OCI-LY3 (cell line): ENCODE measurements around the gene SAC3D1.

ENCODE experiments used
- H2AFZ ChIP-seq: fragments of 200-600, 300-600 bp; shearing (Covaris generic); 2 replicates; pipeline ENCODE4 v1.6.0; 2014; ENCODE audit warnings: antibody characterized with exemption, low read depth, low read length
- H3K27ac ChIP-seq: fragments of 200-600, 300-600 bp; sonication (generic); 2 replicates; pipeline ENCODE4 v1.5.1; 2014; ENCODE audit warnings: mild to moderate bottlenecking, low read length, moderate library complexity, mixed read lengths
- H3K27me3 ChIP-seq: fragments of 200-600, 300-600 bp; sonication (generic); 2 replicates; pipeline ENCODE4 v1.6.1; 2014; ENCODE audit warnings: low read depth, low read length, mixed read lengths
- H3K36me3 ChIP-seq: fragments of 200-600, 300-600 bp; sonication (generic); replicated peaks from 2 replicates; pipeline ENCODE3; 2014; ENCODE audit warnings: low read depth, low read length, mixed read lengths
- H3K4me1 ChIP-seq: fragments of 300-600, 200-600 bp; sonication (generic); 2 replicates; pipeline ENCODE4 v1.6.1; 2014; ENCODE audit warnings: low read length, mixed read lengths
- H3K4me2 ChIP-seq: fragments of 200-600, 300-600 bp; sonication (generic); 2 replicates; pipeline ENCODE4 v1.6.1; 2014; ENCODE audit warnings: low read length, mixed read lengths
- H3K4me3 ChIP-seq: fragments of 300-600, 200-600 bp; sonication (generic); 2 replicates; pipeline ENCODE4 v1.5.1; 2014; ENCODE audit warnings: antibody characterized with exemption, mild to moderate bottlenecking, low read length, moderate library complexity
- H3K79me2 ChIP-seq: fragments of 300-600, 200-600 bp; shearing (Covaris generic); 2 replicates; pipeline ENCODE4 v1.6.1; 2014; ENCODE audit warnings: mild to moderate bottlenecking, low read length, mixed read lengths
- H3K9ac ChIP-seq: fragments of 300-600, 200-600 bp; shearing (Covaris generic); 2 replicates; pipeline ENCODE4 v1.6.0; 2014; ENCODE audit warnings: mild to moderate bottlenecking, low read length, moderate library complexity
- H3K9me3 ChIP-seq: fragments of 200-600, 300-600 bp; shearing (Covaris generic); 2 replicates; pipeline ENCODE4 v1.6.1; 2014; ENCODE audit warnings: low read length, mixed read lengths; ENCODE audit not compliant: insufficient read depth
- H4K20me1 ChIP-seq: fragments of 200-600, 300-600 bp; sonication (generic); 2 replicates; pipeline ENCODE4 v1.6.1; 2016; ENCODE audit warnings: low read length, mixed read lengths; ENCODE audit not compliant: insufficient read depth
- EZH2phosphoT487 ChIP-seq: fragments of 200-600 bp; shearing (Covaris generic); IDR thresholded peaks from 2 replicates; pipeline ENCODE4 v1.6.1; 2018; ENCODE audit warnings: antibody characterized with exemption, mixed run types, low read depth
- TF ChIP-seq, protein P1 (sequence below): fragments of 200-600, 300-600 bp; sonication (generic); IDR thresholded peaks from 2 replicates; pipeline ENCODE4 v1.5.1; 2014; ENCODE audit warnings: antibody characterized with exemption, low read length, low read depth

SAC3D1 gene

DNA sequence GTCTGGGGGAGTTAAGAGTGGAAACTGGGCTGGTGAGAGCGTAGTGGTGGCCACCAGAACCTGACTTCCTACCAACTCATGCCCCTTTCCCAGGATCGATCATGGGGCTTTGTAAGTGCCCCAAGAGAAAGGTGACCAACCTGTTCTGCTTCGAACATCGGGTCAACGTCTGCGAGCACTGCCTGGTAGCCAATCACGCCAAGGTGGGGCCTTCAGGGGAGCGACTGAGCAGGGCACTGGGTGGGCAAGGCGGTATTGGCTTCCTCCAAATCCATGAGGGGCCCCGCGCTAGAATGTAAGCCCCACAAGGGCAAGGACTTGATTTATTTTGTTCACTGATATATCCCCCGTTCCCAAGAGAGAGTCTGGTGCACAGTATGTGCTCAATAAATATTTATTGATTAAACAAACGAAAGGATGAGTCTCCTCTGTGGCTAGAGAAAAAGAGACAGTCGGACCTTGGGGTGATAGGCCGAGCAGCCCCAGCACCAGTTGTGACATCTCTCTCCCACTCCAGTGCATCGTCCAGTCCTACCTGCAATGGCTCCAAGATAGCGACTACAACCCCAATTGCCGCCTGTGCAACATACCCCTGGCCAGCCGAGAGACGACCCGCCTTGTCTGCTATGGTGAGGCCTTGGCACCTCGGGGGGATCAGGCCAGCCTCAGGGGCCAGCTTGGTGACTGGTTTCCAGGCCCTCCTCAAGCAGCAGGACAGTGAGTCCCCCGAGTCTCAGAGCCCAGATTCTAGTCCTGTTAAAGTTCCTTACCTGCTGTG, 43.8 kb downstream of the SAC3D1 start:
- Histone ChIP-seq H3K4me1 (peaks cover 16% of the 10 kb centered on the region), H3K27me3 (no peaks in the 10 kb centered on the region), H3K4me2 (peak overlapping the region; percentile 99), H3K79me2 (peaks cover 54% of the 10 kb centered on the region), H3K4me3 (peak overlapping the region; percentile 97), H4K20me1 (peaks cover 3% of the 10 kb centered on the region; the same call in 1 of the 2 replicates), H3K9ac (peak overlapping the region; percentile 97), H3K27ac (peak overlapping the region; percentile 74), H3K36me3 (peaks cover 52% of the 10 kb centered on the region), H3K9me3 (no peaks in the 10 kb centered on the region), H2AFZ (0 out of 2 replicates have a peak overlapping the region, but pooled peaks have one; percentile 76)
- TF ChIP-seq EZH2phosphoT487: no peak
- TF ChIP-seq, protein P1, sequence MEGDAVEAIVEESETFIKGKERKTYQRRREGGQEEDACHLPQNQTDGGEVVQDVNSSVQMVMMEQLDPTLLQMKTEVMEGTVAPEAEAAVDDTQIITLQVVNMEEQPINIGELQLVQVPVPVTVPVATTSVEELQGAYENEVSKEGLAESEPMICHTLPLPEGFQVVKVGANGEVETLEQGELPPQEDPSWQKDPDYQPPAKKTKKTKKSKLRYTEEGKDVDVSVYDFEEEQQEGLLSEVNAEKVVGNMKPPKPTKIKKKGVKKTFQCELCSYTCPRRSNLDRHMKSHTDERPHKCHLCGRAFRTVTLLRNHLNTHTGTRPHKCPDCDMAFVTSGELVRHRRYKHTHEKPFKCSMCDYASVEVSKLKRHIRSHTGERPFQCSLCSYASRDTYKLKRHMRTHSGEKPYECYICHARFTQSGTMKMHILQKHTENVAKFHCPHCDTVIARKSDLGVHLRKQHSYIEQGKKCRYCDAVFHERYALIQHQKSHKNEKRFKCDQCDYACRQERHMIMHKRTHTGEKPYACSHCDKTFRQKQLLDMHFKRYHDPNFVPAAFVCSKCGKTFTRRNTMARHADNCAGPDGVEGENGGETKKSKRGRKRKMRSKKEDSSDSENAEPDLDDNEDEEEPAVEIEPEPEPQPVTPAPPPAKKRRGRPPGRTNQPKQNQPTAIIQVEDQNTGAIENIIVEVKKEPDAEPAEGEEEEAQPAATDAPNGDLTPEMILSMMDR: no peak

DNA sequence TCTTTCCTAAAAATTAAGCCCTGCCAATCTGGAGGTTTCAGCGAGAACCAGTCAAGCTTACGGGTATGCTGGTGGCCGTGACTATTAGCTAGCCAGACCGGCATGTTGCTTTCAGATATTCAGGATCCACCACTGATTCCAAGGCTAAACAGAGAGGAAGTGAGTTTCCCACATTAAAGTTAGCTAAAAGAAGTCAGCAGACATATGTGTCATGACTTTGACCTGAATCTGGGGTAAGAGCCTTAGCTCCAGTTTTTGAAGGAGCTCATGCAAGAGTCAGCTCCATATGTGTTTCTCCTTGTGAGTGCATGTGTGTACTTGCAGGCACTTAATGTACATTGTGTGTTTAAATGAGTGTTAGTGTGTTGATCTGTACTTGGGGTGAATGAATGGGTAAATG, 44.4 kb downstream of the SAC3D1 start:
- no peak overlapping the region for H3K4me2 ChIP-seq
- no peak for TF ChIP-seq EZH2phosphoT487
- TF ChIP-seq, protein P1: no peak
- H3K4me3 ChIP-seq: no peak overlapping the region

DNA sequence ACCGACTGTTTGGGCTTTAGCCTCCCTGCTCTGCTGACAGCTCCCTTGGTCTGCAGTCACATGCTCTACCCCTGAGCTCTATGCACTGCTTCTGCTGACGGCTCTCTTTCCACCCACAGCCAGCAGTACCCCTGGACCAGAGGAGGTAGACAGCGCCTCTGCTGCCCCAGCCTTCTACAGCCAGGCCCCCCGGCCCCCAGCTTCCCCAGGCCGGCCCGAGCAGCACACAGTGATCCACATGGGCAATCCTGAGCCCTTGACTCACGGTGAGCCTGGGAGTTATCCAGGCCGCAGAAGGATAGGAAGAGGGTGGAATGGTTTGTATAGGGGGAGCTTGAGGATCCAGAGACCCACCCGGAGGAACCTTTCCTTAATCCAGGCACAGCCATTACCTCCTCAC, 45.8 kb downstream of the SAC3D1 start:
- peaks cover 38% of the 10 kb centered on the region for H3K79me2 ChIP-seq
- no peak for TF ChIP-seq EZH2phosphoT487
- TF ChIP-seq, protein P1: no peak

More for the DNA sequence above, 44.4 kb downstream of the SAC3D1 start:
- Histone ChIP-seq H3K27me3 (no peaks in the 10 kb centered on the region), H3K9ac (no peak overlapping the region), H3K9me3 (no peaks in the 10 kb centered on the region), H2AFZ (no peak overlapping the region), H3K79me2 (peaks cover 49% of the 10 kb centered on the region), H3K27ac (no peak overlapping the region), H3K4me1 (peaks cover 16% of the 10 kb centered on the region), H3K36me3 (peaks cover 48% of the 10 kb centered on the region), H4K20me1 (peaks cover 3% of the 10 kb centered on the region; the same call in 1 of the 2 replicates)

DNA sequence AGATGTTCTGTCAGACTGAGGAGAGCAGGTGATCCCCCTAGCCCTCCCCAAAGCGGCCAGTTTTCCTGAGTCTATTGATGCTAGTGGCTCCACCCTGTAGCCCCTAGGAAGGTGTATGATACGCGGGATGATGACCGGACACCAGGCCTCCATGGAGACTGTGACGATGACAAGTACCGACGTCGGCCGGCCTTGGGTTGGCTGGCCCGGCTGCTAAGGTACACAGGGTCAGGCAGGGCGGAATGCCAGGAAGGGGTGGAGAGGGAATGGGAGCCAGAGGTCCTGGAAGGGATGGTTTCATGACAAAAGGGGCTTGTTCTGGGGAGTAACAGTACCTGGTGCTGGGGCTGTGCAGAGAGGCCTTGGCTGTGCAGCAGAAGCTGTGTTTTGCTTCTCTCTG, 46.2 kb downstream of the SAC3D1 start:
- peaks cover 3% of the 10 kb centered on the region; the same call in 1 of the 2 replicates for H4K20me1 ChIP-seq
- TF ChIP-seq, protein P1: no peak
- TF ChIP-seq EZH2phosphoT487: no peak
- peaks cover 33% of the 10 kb centered on the region for H3K36me3 ChIP-seq
- H2AFZ ChIP-seq: no peak overlapping the region
- H3K4me3 ChIP-seq: no peak overlapping the region
- no peaks in the 10 kb centered on the region for H3K27me3 ChIP-seq
- no peaks in the 10 kb centered on the region for H3K9me3 ChIP-seq
- no peak overlapping the region for H3K27ac ChIP-seq
- no peak overlapping the region for H3K4me2 ChIP-seq
- H3K79me2 ChIP-seq: peaks cover 34% of the 10 kb centered on the region
- no peak overlapping the region for H3K9ac ChIP-seq
- H3K4me1 ChIP-seq: peaks cover 16% of the 10 kb centered on the region

More for the DNA sequence above, 45.8 kb downstream of the SAC3D1 start:
- Histone ChIP-seq H3K9ac (no peak overlapping the region), H3K27me3 (no peaks in the 10 kb centered on the region), H4K20me1 (peaks cover 3% of the 10 kb centered on the region; the same call in 1 of the 2 replicates), H3K4me2 (no peak overlapping the region), H3K4me1 (peaks cover 13% of the 10 kb centered on the region), H3K27ac (no peak overlapping the region), H3K36me3 (peaks cover 37% of the 10 kb centered on the region), H2AFZ (no peak overlapping the region), H3K4me3 (no peak overlapping the region), H3K9me3 (no peaks in the 10 kb centered on the region)
